HG03025 (cell line): Measurements from ENCODE around the gene TMEM63C.

Experiments used
- ATAC-seq: cut with Tn5 transposase; IDR thresholded peaks from one replicate; pipeline ENCODE4 v1.9.1; 2021; ENCODE audit warnings: mild to moderate bottlenecking, moderate library complexity; ENCODE audit not compliant: unreplicated experiment, low FRiP score

TMEM63C gene

DNA sequence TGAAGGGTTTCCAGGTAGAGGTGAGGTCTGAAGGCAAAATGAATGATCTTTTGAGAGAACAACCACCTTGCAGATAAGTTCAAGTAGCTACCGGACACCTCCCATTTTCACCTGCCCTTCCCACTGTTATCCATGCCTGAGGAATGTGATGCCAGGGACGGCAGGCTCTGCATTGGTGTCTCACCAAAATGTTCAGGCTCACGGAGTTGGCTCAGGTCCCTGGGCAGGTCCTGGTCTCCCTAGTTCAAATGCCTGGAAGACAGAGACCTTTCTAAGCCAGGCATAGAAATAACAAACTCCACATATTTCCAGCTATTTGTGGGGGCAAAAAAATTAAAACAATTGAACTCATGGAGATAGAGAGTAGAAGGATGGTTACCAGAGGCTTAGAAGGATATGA lies 36.0 kb downstream of the TMEM63C start:
- ATAC-seq = no peak

DNA sequence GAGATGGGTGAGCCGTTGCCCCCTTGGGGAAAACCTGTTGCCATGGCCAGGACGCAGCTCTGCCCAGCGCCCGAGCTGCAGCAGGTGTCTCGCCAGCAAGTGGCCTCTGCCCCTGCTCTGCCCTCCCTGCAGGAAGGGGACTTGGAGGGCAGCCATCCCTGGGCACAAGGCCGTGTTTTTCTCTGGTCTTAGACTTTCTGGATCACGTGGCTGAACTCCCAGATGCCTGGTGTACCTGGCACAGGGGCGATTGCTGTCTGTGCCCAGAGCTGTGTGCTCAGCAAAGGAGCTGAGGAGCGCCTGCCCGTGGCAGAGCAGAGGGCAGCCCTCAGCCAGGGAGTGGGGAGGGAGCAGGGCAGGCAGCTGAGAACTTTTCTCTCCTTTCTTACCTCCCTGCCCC lies 38.0 kb downstream of the TMEM63C start:
- no peak for ATAC-seq

DNA sequence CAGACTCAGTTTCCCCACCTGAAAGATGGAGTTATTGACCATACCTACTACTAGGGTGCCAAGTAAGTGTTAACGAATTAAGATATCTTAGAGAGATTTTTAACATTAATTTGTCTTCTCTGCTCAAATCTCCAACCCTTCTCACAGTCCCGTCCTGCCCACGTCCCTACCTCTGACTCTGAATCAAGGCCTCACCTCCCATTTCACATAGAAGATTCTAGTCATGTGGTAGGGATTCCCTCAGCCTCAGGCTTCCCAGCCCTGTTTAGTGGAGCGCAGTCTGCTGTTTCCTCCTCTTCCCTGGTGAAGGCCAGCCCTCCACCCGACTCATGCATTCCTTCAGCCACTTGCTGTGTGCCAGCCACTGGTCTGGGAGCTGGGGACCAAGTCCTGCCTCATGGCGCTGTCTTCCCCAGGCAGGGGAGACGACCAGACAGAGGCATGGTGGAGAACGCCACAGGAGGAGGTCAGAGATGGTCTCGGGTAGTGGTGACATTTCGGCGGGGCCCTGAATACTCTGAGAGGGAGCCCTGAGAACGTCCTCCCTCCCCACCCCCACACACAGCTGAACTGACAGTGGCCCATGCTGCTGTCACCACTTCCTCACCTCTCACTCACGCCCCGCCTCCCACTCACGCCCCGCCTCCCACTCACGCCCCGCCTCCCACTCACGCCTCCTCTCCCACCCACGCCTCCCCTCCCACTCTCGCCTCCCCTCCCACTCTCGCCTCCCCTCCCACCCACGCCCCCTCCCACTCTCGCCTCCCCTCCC lies 38.8 kb downstream of the TMEM63C start:
- ATAC-seq = no peak

DNA sequence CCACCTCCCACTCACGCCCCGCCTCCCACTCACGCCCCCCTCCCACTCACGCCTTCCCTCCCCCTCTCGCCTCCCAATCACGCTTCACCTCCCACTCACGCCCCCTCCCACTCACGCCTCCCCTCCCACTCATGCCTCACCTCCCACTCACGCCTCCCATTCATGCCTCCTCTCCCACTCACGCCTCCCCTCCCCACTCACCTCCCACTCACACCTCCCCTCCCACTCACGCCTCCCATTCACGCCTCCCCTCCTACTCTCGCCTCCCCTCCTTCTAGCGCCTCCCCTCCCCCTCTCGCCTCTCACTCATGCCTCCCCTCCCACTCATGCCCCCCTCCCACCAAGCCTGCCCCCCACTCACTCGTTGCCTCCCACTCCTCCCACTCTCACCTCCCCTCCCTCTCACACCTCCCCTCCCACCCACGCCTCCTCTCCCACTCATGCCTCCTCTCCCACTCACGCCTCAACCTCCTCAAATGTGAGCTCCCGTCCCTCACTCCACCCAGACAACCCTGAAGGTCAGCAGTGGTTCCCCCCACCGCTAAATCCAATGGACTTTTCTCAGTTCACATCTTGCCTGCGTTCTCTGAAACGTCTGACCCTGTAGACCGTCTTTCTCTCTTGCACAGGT lies 39.8 kb downstream of the TMEM63C start:
- ATAC-seq = no peak

- no peak for ATAC-seq
Observed at GRCh38 chr14:77222546-77223225, 41.1 kb downstream of the TMEM63C start.

GRCh38 chr14:77224212-77224611 lies 42.6 kb downstream of the TMEM63C start:
- ATAC-seq = no peak

DNA sequence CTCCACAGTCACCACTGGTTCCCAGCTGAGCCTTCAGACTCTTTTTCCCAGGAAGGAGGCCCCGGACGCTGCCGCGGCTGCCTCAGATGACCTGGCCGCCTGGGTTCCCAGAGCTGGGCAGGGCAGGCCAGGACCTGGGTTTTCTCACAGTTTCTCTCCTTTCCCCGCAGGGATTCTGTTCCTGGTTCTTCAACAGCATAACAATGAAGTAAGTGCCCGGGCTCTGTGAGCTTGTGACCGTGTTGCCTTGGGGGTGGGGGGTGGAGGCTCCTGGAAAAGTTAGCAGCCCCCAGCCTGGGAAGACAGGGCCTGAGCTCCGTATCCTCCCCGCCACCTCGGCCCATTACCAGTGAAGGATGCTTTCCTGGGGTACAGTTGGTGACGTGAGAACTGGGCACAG lies 43.7 kb downstream of the TMEM63C start:
- no peak for ATAC-seq

DNA sequence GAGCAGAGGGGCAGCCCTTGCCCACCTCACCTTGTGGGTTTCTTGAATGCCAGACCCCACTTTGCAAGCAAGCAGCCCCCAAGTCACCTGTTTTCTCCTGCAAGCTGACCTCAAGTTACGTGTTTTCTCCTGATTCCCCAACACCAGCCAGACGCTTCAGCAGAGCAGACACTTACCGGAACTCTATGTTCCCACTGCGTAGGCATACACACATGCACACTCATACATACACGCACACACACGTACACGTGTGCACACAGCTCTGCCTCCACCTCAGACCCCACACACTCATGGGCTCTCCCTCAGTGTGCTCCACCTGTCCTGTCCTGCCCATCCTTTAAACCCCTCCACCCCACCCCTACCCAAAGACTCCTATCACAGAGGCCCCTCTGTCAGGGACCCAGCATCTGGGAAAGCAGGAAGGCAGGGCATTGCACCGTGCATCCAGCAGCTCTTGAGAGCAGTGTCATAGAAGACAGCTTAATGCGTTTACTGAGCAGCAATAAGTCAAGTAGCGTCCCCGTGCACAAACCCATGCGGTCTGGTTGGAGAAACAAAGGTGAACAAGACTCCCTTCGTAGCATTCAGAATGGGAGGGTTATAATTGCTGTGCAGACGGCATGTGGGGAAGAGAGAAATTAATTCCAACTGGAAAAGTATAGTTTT lies 44.4 kb downstream of the TMEM63C start:
- ATAC-seq = no peak

- ATAC-seq = no peak
Observed at GRCh38 chr14:77228056-77228455, 46.5 kb downstream of the TMEM63C start.

GRCh38 chr14:77230914-77231313 lies 49.3 kb downstream of the TMEM63C start:
- no peak for ATAC-seq

GRCh38 chr14:77231721-77232120 lies 50.1 kb downstream of the TMEM63C start:
- ATAC-seq = no peak

DNA sequence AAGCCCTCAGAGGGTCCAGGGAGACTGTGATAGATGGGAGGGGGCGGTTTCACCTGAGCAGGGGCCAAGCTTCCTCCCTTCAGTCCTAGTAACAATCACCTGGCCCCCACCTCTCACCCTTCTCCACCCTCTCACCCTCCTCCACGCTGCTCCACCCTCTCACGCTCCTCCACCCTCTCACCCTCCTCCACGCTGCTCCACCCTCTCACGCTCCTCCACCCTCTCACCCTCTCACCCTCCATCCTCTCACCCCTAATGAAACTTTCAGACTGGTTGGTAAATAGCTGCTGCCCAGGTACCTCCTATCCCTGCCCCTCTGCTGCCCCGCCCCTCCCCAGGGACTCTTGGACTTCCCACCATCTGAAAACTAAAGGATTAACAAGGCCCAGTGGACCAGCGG lies 55.2 kb downstream of the TMEM63C start:
- no peak for ATAC-seq

DNA sequence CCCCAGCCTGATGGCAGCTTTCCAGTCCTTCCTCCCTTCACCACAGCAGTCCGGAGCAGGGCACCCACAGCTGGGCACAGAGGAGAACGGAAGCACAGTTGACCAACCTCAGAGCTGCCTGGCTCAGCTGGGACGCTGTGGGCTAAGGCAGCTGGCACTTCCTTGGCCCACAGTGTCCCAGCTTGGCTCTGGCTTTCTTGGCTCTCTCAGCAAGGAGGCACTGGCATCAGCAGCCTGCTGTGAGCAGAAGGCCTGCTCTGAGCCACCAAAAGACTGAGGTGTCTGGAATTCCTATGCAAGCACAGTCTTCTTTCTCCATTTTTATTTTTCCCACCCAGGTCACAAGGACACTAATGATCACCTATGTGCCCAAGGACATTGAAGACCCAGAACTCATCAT lies 56.8 kb downstream of the TMEM63C start:
- ATAC-seq = no peak

- no peak for ATAC-seq
Observed at GRCh38 chr14:77238996-77239395, 57.4 kb downstream of the TMEM63C start.

DNA sequence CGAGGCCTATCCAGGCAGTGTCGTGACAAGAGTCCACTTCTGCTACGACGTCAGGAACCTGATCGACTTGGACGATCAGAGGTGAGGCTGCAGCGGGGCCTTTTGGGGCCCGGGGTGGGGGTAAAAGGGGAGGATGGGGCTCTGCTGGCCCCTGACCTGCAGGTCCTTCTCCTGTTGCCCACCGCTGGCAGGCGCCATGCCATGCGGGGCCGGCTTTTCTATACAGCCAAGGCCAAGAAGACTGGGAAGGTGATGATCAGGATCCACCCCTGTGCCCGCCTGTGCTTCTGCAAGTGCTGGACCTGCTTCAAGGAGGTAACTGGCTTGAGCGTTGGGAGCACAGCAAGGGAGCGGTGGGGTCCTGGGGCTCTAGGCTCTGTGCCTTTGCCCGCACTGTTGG lies 57.8 kb downstream of the TMEM63C start:
- no peak for ATAC-seq

DNA sequence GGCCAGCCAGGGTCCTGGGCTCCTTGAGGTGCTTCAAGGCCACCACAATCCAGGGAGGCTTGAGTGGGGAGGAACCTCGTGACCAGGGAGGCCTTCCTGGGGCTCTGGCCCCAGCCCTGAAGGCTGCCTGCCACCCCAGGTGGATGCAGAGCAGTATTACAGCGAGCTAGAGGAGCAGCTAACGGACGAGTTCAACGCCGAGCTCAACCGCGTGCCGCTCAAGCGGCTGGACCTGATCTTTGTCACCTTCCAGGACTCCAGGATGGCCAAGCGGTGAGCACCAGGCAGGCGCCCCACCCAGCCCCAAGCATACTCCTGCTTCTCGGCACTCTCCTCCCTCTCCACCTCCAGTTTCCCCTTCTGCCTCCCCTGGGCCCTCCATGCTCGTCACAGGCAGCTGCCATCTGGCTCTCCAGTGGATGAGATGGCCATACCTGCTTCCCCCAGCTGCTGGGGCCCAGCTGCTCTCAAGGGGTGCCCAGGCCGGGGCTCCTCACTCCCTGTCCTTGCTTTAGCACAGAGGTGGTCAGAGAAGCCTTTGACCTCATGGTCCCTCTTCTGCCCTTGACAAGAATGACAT lies 58.8 kb downstream of the TMEM63C start:
- no peak for ATAC-seq

DNA sequence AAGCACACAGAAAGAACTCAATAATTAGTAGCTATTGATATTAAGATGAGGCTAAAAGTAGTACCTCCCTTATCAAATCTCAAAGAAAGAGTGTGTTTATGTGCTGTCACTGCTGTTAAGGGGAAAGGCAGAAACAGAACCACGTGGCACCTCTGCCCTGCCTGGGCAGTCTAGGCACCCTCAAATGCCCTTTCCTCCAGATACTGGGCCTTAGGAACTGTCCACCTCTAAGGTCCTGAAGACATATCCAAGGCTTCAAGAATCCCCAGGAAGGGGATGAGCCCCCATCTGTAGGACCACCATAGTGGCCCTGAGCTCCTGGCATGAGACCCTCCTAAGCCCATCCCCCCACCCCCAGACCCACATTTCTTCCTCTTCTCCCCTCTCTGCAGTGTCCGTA lies 60.4 kb downstream of the TMEM63C start:
- ATAC-seq = no peak

DNA sequence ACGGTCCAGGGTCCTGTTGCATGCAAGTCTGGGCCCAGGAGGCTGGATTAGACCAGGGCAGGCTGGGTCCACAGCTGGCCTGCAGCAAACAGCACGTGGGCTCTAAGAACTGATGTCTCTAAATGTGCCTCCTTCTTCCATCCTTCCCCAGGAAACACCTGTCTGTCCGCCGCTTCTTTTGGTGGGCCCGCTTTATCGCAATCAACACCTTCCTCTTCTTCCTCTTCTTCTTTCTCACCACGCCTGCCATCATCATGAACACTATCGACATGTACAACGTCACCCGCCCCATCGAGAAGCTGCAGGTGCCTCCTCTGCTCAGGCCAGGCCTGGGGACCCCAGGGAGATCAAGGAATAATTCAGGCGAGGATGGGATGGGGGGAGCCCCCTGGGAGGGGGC lies 61.2 kb downstream of the TMEM63C start:
- no peak for ATAC-seq

- no peak for ATAC-seq
Observed at GRCh38 chr14:77243853-77244252, 62.3 kb downstream of the TMEM63C start.

GRCh38 chr14:77245820-77246219 lies 64.2 kb downstream of the TMEM63C start:
- no peak for ATAC-seq

- ATAC-seq = no peak
Observed at GRCh38 chr14:77246784-77247183, 65.2 kb downstream of the TMEM63C start.
